Heart left ventricle (tissue), 16 donors: ENCODE results near the gene P2RY11. TPM values are rescaled to one million over a fixed set of nuclear protein-coding genes. Genes with fewer than 3 reads are reported as not detected.

ENCODE experiments used
- ATAC-seq, 4 donors: fragments of 200-7000 bp; cut with Tn5 transposase; one replicate each; pipeline ENCODE4 v1.9.1; 2020 to 2022; ENCODE audit warnings: moderate library complexity in 4 of 4, mild to moderate bottlenecking in 3 of 4, moderate number of reproducible peaks in 1 of 4
- DNase-seq, 5 donors: peaks; one replicate each; pipeline ENCODE4 v3.0.0-alpha.2; 2020
- H3K27ac ChIP-seq, 12 donors: fragments of 200-600 bp; sonication (generic) in 4 of 12; one replicate each; pipeline versions ENCODE4 v1.5.0 to v1.8.0; 2016 to 2022; ENCODE audit warnings: mild to moderate bottlenecking in 2 of 12
- H3K27me3 ChIP-seq, 9 donors: fragments of 200-600 bp; sonication (generic) in 2 of 9; one replicate each; pipeline versions ENCODE4 v1.5.1 to v1.8.0; 2016 to 2022; ENCODE audit warnings: mild to moderate bottlenecking in 3 of 9
- H3K36me3 ChIP-seq, 9 donors: fragments of 200-600 bp; sonication (generic) in 2 of 9; one replicate each; pipeline versions ENCODE4 v1.5.0 to v1.8.0; 2018 to 2022; ENCODE audit warnings: mild to moderate bottlenecking in 2 of 9
- H3K4me1 ChIP-seq, 12 donors: fragments of 200-600 bp; sonication (generic) in 4 of 12; one replicate each; pipeline versions ENCODE4 v1.5.0 to v1.8.0; 2016 to 2022; ENCODE audit warnings: mild to moderate bottlenecking in 3 of 12
- H3K4me3 ChIP-seq, 12 donors: fragments of 200-600 bp; sonication (generic) in 4 of 12; one replicate each; pipeline versions ENCODE4 v1.5.0 to v1.8.0; 2017 to 2022; ENCODE audit warnings: mild to moderate bottlenecking in 9 of 12, moderate library complexity in 4 of 12
- H3K9me3 ChIP-seq, 12 donors: fragments of 200-600 bp; sonication (generic) in 4 of 12; one replicate each; pipeline versions ENCODE4 v1.5.0 to v1.8.0; 2016 to 2022; ENCODE audit warnings: mild to moderate bottlenecking in 1 of 12
- POLR2A ChIP-seq, 2 donors: fragments of 450-650 bp; IDR thresholded peaks; one replicate each; pipeline ENCODE4 v1.6.1; 2017; ENCODE audit warnings: antibody characterized with exemption in 2 of 2, mild to moderate bottlenecking in 2 of 2, moderate library complexity in 2 of 2
- WGBS, 4 donors: extraction: QIAGEN DNeasy Blood & Tissue Kit in 2 of 4; methylation state at CpG; one replicate each; pipeline versions ENCODE4 v1.1.5 to v1.1.7; 2013 to 2018; 5-methylcytosine and 5-hydroxymethylcytosine counted together
- intact Hi-C, 10 donors: fragments of 100-400 bp; cut with DNase I; formaldehyde crosslinking; loops; one replicate each; pipeline versions ENCODE4 v1.11.1 to v1.14.2; 2022
- polyA plus RNA-seq, 2 donors: library from polyadenylated mRNA; stranded (reverse); fragments of 200-250 nt; gene quantifications; one replicate each; pipeline ENCODE4 v1.2.3, GENCODE V29; 2013
- total RNA-seq, 9 donors: library from RNA; depleted of rRNA in 2 of 9; stranded (reverse); fragments of >200 nt in 2 of 9; fragmentation: NEBNext Ultra II Directional in 3 of 9; extraction: Animal tissue kit (Norgen Biotek cat#: 25700) in 3 of 9; gene quantifications; one replicate each; pipeline versions ENCODE4 v1.1.0 to v1.2.4, GENCODE V29; 2016 to 2023
- TF ChIP-seq, protein P1 (sequence below), 12 donors: fragments of 200-600 bp; sonication (generic) in 4 of 12; IDR thresholded peaks; one replicate each; pipeline versions ENCODE4 v1.5.0 to v1.8.0; 2018 to 2022; ENCODE audit warnings: antibody characterized with exemption in 12 of 12, mild to moderate bottlenecking in 5 of 12
- donor health status: ischemic (EF 13 %, LVEDD 7.1; RV severe dilation, severe dysfunction).
- donor health status: healthy with polysubstance abuse.
- donor health status: DM: no; HTN: yes; CAD: no.
- donor health status: DM: no; HTN: no; CAD: no.
- donor health status: ischemic (EF 25% LVEDD 6.9; RV normal size, moderate dysfunction).
- donor health status: ischemic (EF 25% LVEDD 5.7; RV mildly dilated, moderate dysfunction).
- donor health status: healthy.
- donor health status: DM: yes; HTN: yes; CAD: no.
- donor health status: ischemic (EF 35%, LVEDD 5.7; RV mildly dilated, moderate dysfunction).
- donor health status: nonischemic (EF 11% LVEDD 7.7; RV severe dilation, severe dysfunction).
- donor health status: DM: yes; HTN: yes; CAD: no.
- donor health status: PGD.
- donor health status: ischemic (EF 29% LVEDD 5.4; RV normal size, mild dysfunction).
- donor health status: nonischemic (EF 23%, LVEDD 6.1; RV moderate dilation, normal function).

P2RY11 gene
- total and polyA plus RNA-seq, 11 donors = 3.1 to 11.7 (median 5.2) TPM

DNA sequence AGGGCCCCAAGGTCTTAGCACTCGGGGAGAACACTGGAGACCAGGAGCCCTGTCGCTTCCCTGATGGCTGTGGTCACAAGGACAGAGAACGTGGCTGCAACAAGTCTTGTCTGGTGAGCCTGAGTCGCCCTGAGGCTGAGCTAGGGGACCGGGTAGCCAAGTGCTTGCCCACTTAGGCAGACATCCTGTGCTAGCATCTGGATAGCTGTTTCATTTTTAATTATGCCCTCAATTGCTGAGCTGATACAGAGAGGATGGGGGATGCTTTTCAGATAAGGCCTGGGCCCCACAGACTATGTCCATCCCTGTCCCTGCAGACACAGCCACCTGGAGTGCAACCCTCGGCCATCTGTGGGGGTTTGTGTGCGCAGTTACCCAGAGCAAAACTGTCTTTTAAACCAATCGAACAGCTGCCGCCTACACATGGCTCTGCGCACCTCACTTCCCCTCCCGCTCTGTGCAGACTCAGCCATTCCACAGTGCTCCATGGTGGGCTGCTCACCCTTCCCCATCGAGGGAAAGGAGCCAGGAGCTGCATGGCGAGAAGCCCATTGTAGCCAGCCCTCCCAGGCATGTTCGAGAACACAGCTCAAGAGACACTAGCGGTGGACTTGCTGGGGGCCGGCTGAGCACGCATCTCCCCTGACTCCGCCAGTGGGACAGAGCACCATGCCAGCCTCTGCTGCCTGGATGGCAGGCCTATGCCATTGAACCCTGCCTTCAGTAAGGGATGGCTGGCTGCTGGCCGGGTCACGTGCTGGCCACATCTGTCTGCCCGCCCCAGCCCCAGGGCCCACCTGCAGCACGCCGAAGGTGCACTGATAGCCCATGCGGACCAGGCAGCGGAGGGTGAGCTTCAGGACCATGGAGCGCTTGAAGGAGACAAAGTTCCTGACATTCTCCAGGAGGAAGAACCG is 27.6 kb downstream of the P2RY11 start:
- intact Hi-C loops = no loop called here
- H3K27ac ChIP-seq = no peak overlapping the region
- H3K4me3 ChIP-seq = no peak overlapping the region
- TF ChIP-seq, protein P1, sequence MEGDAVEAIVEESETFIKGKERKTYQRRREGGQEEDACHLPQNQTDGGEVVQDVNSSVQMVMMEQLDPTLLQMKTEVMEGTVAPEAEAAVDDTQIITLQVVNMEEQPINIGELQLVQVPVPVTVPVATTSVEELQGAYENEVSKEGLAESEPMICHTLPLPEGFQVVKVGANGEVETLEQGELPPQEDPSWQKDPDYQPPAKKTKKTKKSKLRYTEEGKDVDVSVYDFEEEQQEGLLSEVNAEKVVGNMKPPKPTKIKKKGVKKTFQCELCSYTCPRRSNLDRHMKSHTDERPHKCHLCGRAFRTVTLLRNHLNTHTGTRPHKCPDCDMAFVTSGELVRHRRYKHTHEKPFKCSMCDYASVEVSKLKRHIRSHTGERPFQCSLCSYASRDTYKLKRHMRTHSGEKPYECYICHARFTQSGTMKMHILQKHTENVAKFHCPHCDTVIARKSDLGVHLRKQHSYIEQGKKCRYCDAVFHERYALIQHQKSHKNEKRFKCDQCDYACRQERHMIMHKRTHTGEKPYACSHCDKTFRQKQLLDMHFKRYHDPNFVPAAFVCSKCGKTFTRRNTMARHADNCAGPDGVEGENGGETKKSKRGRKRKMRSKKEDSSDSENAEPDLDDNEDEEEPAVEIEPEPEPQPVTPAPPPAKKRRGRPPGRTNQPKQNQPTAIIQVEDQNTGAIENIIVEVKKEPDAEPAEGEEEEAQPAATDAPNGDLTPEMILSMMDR (IDR thresholded peaks at IDR 0.05) = no peak
- no peak for TF ChIP-seq POLR2A (IDR thresholded peaks at IDR 0.05)
- WGBS, 4 donors = 93 to 95% (median 94%) methylated on average over 13 to 27 of the region's 27 CpGs
- ATAC-seq = no peak
- H3K4me1 ChIP-seq = no peaks in the 10 kb centered on the region
- no peaks in the 10 kb centered on the region for H3K27me3 ChIP-seq
- peaks cover 0 to 100% (median 94%) of the 10 kb centered on the region in 9 donors for H3K36me3 ChIP-seq
- no peaks in the 10 kb centered on the region for H3K9me3 ChIP-seq
- no peak for DNase-seq

DNA sequence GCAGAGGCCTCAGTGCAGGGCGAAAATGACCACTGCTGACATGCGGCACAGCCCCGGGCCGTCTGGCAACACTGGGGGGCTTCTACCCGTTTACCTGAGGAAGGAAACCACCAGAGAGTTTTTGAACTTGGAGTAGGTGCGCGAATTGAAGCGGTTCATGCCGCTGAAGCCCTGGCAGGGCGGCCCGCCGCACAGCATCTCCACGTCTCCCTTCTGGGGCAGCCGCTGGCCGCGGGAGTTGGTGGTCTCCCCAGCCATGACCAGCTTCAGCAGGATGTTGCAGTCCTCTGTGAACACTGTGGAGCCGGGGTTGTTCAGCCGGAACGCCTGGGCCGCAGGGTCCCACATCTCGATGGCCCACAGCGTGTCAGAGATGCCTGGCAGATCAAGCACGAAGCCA is 28.5 kb downstream of the P2RY11 start:
- Histone ChIP-seq H3K27me3 (no peaks in the 10 kb centered on the region), H3K4me1 (no peaks in the 10 kb centered on the region), H3K9me3 (no peaks in the 10 kb centered on the region), H3K4me3 (no peak overlapping the region), H3K36me3 (peaks cover 0 to 100% (median 97%) of the 10 kb centered on the region in 9 donors), H3K27ac (no peak overlapping the region)
- TF ChIP-seq, protein P1 (IDR thresholded peaks at IDR 0.05) = no peak
- no peak for TF ChIP-seq POLR2A (IDR thresholded peaks at IDR 0.05)
- intact Hi-C loops = no loop called here
- DNase-seq = no peak
- 94 to 97% (median 94%) methylated on average over 18 to 23 of the region's 23 CpGs for WGBS, 4 donors
- no peak for ATAC-seq

GRCh38 chr19:10141479-10141878 is 30.0 kb downstream of the P2RY11 start:
- Histone ChIP-seq H3K27me3 (no peaks in the 10 kb centered on the region), H3K36me3 (peaks cover 0 to 100% (median 98%) of the 10 kb centered on the region in 9 donors), H3K27ac (no peak overlapping the region), H3K4me1 (no peaks in the 10 kb centered on the region), H3K4me3 (no peak overlapping the region), H3K9me3 (no peaks in the 10 kb centered on the region)
- TF ChIP-seq, protein P1 (IDR thresholded peaks at IDR 0.05) = no peak
- TF ChIP-seq POLR2A (IDR thresholded peaks at IDR 0.05) = no peak
- no peak for ATAC-seq
- 92 to 94% (median 93%) methylated on average over 13 of the region's 13 CpGs for WGBS, 4 donors
- DNase-seq = no peak
- intact Hi-C loops = no loop called here

GRCh38 chr19:10141973-10142372 is 30.5 kb downstream of the P2RY11 start:
- peak overlapping the region in 1 of 12 donors; percentile 59 for H3K27ac ChIP-seq
- 95 to 98% (median 97%) methylated on average over 18 of the region's 18 CpGs for WGBS, 4 donors
- no peaks in the 10 kb centered on the region for H3K9me3 ChIP-seq
- H3K27me3 ChIP-seq = no peaks in the 10 kb centered on the region
- intact Hi-C loops = no loop called here
- peaks cover under 1 to 100% (median 98%) of the 10 kb centered on the region in 9 donors for H3K36me3 ChIP-seq
- no peak overlapping the region for H3K4me3 ChIP-seq
- H3K4me1 ChIP-seq = no peaks in the 10 kb centered on the region
- DNase-seq (no peak), ATAC-seq (no peak)
- TF ChIP-seq POLR2A (IDR thresholded peaks at IDR 0.05) = no peak
- TF ChIP-seq, protein P1 (IDR thresholded peaks at IDR 0.05) = no peak
